Heart left ventricle (tissue), 16 donors: ENCODE measurements around the gene PRKCSH. TPM values are rescaled to one million over a fixed set of nuclear protein-coding genes. Genes with fewer than 3 reads are reported as not detected.

Experiments
- ATAC-seq, 4 donors: fragments of 200-7000 bp; cut with Tn5 transposase; one replicate each; pipeline ENCODE4 v1.9.1; 2020 to 2022; ENCODE audit warnings: moderate library complexity in 4 of 4, mild to moderate bottlenecking in 3 of 4, moderate number of reproducible peaks in 1 of 4
- DNase-seq, 5 donors: peaks; one replicate each; pipeline ENCODE4 v3.0.0-alpha.2; 2020
- H3K27ac ChIP-seq, 12 donors: fragments of 200-600 bp; sonication (generic) in 4 of 12; one replicate each; pipeline versions ENCODE4 v1.5.0 to v1.8.0; 2016 to 2022; ENCODE audit warnings: mild to moderate bottlenecking in 2 of 12
- H3K27me3 ChIP-seq, 9 donors: fragments of 200-600 bp; sonication (generic) in 2 of 9; one replicate each; pipeline versions ENCODE4 v1.5.1 to v1.8.0; 2016 to 2022; ENCODE audit warnings: mild to moderate bottlenecking in 3 of 9
- H3K36me3 ChIP-seq, 9 donors: fragments of 200-600 bp; sonication (generic) in 2 of 9; one replicate each; pipeline versions ENCODE4 v1.5.0 to v1.8.0; 2018 to 2022; ENCODE audit warnings: mild to moderate bottlenecking in 2 of 9
- H3K4me1 ChIP-seq, 12 donors: fragments of 200-600 bp; sonication (generic) in 4 of 12; one replicate each; pipeline versions ENCODE4 v1.5.0 to v1.8.0; 2016 to 2022; ENCODE audit warnings: mild to moderate bottlenecking in 3 of 12
- H3K4me3 ChIP-seq, 12 donors: fragments of 200-600 bp; sonication (generic) in 4 of 12; one replicate each; pipeline versions ENCODE4 v1.5.0 to v1.8.0; 2017 to 2022; ENCODE audit warnings: mild to moderate bottlenecking in 9 of 12, moderate library complexity in 4 of 12
- H3K9me3 ChIP-seq, 12 donors: fragments of 200-600 bp; sonication (generic) in 4 of 12; one replicate each; pipeline versions ENCODE4 v1.5.0 to v1.8.0; 2016 to 2022; ENCODE audit warnings: mild to moderate bottlenecking in 1 of 12
- CTCF ChIP-seq, 12 donors: fragments of 200-600 bp; sonication (generic) in 4 of 12; IDR thresholded peaks; one replicate each; pipeline versions ENCODE4 v1.5.0 to v1.8.0; 2018 to 2022; ENCODE audit warnings: antibody characterized with exemption in 12 of 12, mild to moderate bottlenecking in 5 of 12
- POLR2A ChIP-seq, 2 donors: fragments of 450-650 bp; IDR thresholded peaks; one replicate each; pipeline ENCODE4 v1.6.1; 2017; ENCODE audit warnings: antibody characterized with exemption in 2 of 2, mild to moderate bottlenecking in 2 of 2, moderate library complexity in 2 of 2
- WGBS, 4 donors: extraction: QIAGEN DNeasy Blood & Tissue Kit in 2 of 4; methylation state at CpG; one replicate each; pipeline versions ENCODE4 v1.1.5 to v1.1.7; 2013 to 2018; 5-methylcytosine and 5-hydroxymethylcytosine counted together
- intact Hi-C, 10 donors: fragments of 100-400 bp; cut with DNase I; formaldehyde crosslinking; loops; one replicate each; pipeline versions ENCODE4 v1.11.1 to v1.14.2; 2022
- polyA plus RNA-seq, 2 donors: library from polyadenylated mRNA; stranded (reverse); fragments of 200-250 nt; gene quantifications; one replicate each; pipeline ENCODE4 v1.2.3, GENCODE V29; 2013
- total RNA-seq, 9 donors: library from RNA; depleted of rRNA in 2 of 9; stranded (reverse); fragments of >200 nt in 2 of 9; fragmentation: NEBNext Ultra II Directional in 3 of 9; extraction: Animal tissue kit (Norgen Biotek cat#: 25700) in 3 of 9; gene quantifications; one replicate each; pipeline versions ENCODE4 v1.1.0 to v1.2.4, GENCODE V29; 2016 to 2023
- donor health status: ischemic (EF 13 %, LVEDD 7.1; RV severe dilation, severe dysfunction).
- donor health status: healthy with polysubstance abuse.
- donor health status: DM: no; HTN: yes; CAD: no.
- donor health status: DM: no; HTN: no; CAD: no.
- donor health status: ischemic (EF 25% LVEDD 6.9; RV normal size, moderate dysfunction).
- donor health status: ischemic (EF 25% LVEDD 5.7; RV mildly dilated, moderate dysfunction).
- donor health status: healthy.
- donor health status: DM: yes; HTN: yes; CAD: no.
- donor health status: ischemic (EF 35%, LVEDD 5.7; RV mildly dilated, moderate dysfunction).
- donor health status: nonischemic (EF 11% LVEDD 7.7; RV severe dilation, severe dysfunction).
- donor health status: DM: yes; HTN: yes; CAD: no.
- donor health status: PGD.
- donor health status: ischemic (EF 29% LVEDD 5.4; RV normal size, mild dysfunction).
- donor health status: nonischemic (EF 23%, LVEDD 6.1; RV moderate dilation, normal function).

Gene PRKCSH
- total and polyA plus RNA-seq, 11 donors, result 69.3 to 210 (median 107) TPM

DNA sequence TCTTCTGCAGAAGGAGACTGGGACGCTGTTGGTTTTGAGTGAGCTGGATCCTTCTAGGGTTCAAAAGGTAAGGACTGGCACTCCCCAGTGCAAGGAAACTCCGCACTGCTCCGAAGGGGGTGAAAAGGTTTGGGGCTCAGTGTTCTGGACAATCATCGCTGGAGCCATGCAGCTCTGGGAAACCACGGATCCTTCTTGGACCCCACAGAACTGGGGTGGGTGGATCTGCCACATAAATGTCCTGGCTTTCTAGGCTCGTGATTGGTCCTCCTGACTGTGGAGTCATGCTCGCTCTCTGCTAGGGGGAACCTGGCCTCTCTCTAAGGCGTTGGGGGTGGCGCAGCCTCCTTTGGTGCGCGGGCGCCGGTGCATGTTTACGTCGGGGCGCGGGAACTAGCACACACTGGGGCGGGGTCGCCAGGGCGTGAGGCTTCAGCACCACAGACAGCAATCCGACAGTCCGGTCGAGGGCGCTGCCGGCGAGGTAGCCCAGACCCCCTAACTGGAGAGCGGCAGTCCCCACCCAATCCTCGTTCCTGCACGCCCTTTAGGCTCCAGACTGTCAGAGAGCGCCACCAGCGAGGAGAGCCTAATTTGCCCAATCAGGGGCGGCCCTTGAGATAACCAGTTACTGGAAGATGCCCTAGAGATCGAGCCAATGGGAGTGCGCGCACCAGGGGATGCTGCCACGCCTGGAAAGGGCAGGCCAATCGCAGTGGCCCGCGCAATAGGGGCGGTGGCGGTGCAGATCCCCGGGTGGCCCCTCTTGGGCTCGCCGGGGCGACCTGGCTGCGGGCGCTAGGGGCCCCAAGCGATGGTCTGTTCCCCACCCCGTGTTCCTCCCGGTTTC, 46.3 kb downstream of the PRKCSH start:
- intact Hi-C loops, result loop anchor here in 8 of 10 donors (1.0 to 10.0 kb wide), 8 partner anchors 47 to 189 kb away; partner anchors contain the start of genes TSPAN16 (in 3 of the 8), EPOR (in 2 of the 8), ODAD3 (in 1 of the 8) and PRKCSH (in 1 of the 8)
- Histone ChIP-seq H3K4me3 (peak overlapping the region in 11 of 12 donors; percentile 16 to 49 (median 41)), H3K27ac (no peak overlapping the region), H3K9me3 (no peaks in the 10 kb centered on the region), H3K4me1 (peaks cover 0 to 43% (median 22%) of the 10 kb centered on the region in 12 donors), H3K27me3 (peaks cover 19 to 59% (median 39%) of the 10 kb centered on the region in 9 donors), H3K36me3 (peaks cover 0 to 15% (median 0%) of the 10 kb centered on the region in 9 donors)
- DNase-seq, result peak; percentile 70 to 86 (median 74)
- WGBS, 4 donors, result 3 to 8% (median 5%) methylated on average over 37 to 50 of the region's 50 CpGs
- ATAC-seq, result peak; percentile 34 to 84 (median 79)
- no peak for TF ChIP-seq CTCF (IDR thresholded peaks at IDR 0.05)
- TF ChIP-seq POLR2A (IDR thresholded peaks at IDR 0.05), result no peak

DNA sequence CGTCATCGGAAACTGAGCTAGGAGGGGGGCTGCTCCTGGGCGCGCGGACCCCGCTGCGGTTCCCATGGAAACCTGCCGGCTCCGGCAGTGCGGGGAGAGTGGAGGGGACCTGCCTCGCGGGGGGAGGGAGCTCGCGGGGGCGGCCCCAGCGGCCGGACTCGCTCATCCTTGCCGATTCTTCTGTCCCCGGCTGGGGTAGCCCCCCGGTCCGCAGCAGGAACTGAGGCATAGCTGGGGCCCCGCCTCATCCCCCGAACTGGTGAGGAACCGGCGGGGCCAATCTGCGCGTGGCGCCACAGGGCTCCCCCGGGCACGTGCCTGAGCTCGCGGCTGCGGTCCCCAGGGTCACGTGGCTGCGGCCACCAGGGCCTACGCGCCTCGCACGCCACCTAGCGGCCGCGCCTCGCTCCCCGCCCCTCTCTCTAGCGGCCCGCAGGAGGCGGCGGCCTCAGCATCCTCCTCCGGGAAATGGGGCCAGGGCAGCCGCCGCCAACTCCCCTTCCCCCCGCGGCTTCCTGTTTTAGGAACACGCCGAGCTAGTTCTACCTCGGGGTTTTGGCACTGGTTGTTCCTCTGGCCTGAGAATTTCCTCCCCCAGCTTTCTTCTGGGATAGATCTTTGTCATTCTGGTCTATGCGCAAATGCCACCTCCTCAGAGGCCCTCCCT, 47.1 kb downstream of the PRKCSH start:
- H3K27me3 ChIP-seq, result peaks cover 19 to 59% (median 39%) of the 10 kb centered on the region in 9 donors
- intact Hi-C loops, result loop anchor here in 8 of 10 donors (1.0 to 10.0 kb wide), 8 partner anchors 48 to 190 kb away; partner anchors contain the start of genes TSPAN16 (in 3 of the 8), EPOR (in 2 of the 8), ODAD3 (in 1 of the 8) and PRKCSH (in 1 of the 8)
- 1 to 2% (median 2%) methylated on average over 19 to 58 of the region's 58 CpGs for whole genome bisulfite sequencing, 4 donors
- H3K36me3 ChIP-seq, result peaks cover 0 to 17% (median 0%) of the 10 kb centered on the region in 9 donors
- H3K4me1 ChIP-seq, result peaks cover 0 to 43% (median 22%) of the 10 kb centered on the region in 12 donors
- ATAC-seq, result peak; percentile 78 to 92 (median 87)
- TF ChIP-seq CTCF (IDR thresholded peaks at IDR 0.05) (peak; percentile 85 to 96 (median 94)), POLR2A (IDR thresholded peaks at IDR 0.05) (no peak)
- peak; percentile 80 to 93 (median 85) for DNase-seq
- H3K27ac ChIP-seq, result no peak overlapping the region
- H3K9me3 ChIP-seq, result no peaks in the 10 kb centered on the region
- peak overlapping the region in 11 of 12 donors; percentile 16 to 49 (median 41) for H3K4me3 ChIP-seq

DNA sequence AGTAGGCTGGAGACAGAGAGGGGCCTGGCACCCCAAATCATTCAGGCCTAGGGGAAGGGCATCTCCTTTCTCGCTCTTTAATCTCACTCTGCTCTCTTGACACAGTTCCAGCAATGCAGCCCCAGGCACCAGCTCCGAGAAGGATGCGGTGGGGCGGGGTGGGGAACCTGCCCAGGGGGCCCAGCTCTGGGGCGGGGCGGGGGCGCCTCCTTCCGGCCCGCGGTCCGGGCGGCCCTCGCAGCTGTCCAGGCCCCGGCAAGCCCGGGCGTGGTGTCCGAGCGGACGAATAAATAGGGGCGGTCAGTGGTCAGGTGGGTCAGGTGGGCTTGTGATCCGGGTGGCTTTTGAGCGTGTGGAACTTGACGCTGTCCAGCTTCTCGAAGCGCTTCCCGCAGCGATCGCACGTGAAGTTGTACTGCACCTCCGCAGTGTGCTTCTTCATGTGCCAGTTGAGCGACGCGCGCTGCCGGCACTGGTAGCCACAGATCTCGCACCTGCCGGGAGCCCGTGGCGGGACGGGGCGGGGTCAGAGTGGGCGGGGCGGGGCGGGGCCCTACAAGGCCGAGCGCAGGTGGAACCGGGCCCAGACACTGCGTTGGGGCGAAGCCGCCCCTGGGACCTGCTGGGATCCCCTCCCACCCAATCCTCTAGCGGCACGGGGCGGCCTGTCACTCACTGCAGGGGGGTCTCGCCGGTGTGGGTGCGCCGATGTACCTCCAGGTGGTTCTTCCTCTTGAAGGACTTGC, 48.1 kb downstream of the PRKCSH start:
- Histone ChIP-seq H3K27ac (no peak overlapping the region), H3K4me1 (peaks cover 0 to 43% (median 22%) of the 10 kb centered on the region in 12 donors), H3K9me3 (no peaks in the 10 kb centered on the region), H3K27me3 (peaks cover 19 to 59% (median 39%) of the 10 kb centered on the region in 9 donors), H3K4me3 (no peak overlapping the region), H3K36me3 (peaks cover 0 to 21% (median 0%) of the 10 kb centered on the region in 9 donors)
- TF ChIP-seq CTCF (IDR thresholded peaks at IDR 0.05) (no peak), POLR2A (IDR thresholded peaks at IDR 0.05) (no peak)
- intact Hi-C loops, result loop anchor here in 8 of 10 donors (2.0 to 10.0 kb wide), 6 partner anchors 49 to 191 kb away; partner anchors contain the start of genes TSPAN16 (in 3 of the 8), EPOR (in 2 of the 8), ODAD3 (in 1 of the 8) and PRKCSH (in 1 of the 8)
- DNase-seq, result no peak
- ATAC-seq, result no peak
- 74 to 83% (median 76%) methylated on average over 31 to 57 of the region's 57 CpGs for WGBS, 4 donors
